IMR-90 (cell line): ENCODE measurements around the gene RSPO4. TPM values are rescaled to one million over a fixed set of nuclear protein-coding genes. Genes with fewer than 3 reads are reported as not detected.

ENCODE experiments used
- ATAC-seq: fragments of 200-7000 bp; cut with Tn5 transposase; 2 replicates; pipeline ENCODE4 v1.9.1; 2020; ENCODE audit warnings: low read depth, mild to moderate bottlenecking, moderate library complexity
- BruUV-seq: library from RNA; stranded (reverse); fragments of 400-500 nt; replicated peaks from 2 replicates; lab custom pipeline; 2021; lab: Mats Ljungman, UMichigan
- CTCF ChIA-PET: fragments of 300-600 bp; formaldehyde crosslinking; extraction: SDS; loops from one replicate; lab custom pipeline; 2021; ENCODE audit warnings: antibody characterized with exemption; lab: Yijun Ruan, JAX
- POLR2A ChIA-PET: fragments of 300-600 bp; sonication (Branson Sonifier 250); formaldehyde crosslinking; loops from one replicate; lab custom pipeline; 2022; ENCODE audit warnings: antibody characterized with exemption; ENCODE audit not compliant: unreplicated experiment; lab: Charles Lee
- DNase-seq: peaks from one replicate; pipeline ENCODE4 v3.0.0; 2013
- H2AFZ ChIP-seq: replicated peaks from 2 replicates; pipeline ENCODE3; 2013; ENCODE audit warnings: low read length, mild to moderate bottlenecking; ENCODE audit not compliant: poor library complexity
- H2AK5ac ChIP-seq: 2 replicates; pipeline ENCODE4 v1.6.1; 2013; ENCODE audit warnings: low read depth, low read length, inconsistent platforms
- H2AK9ac ChIP-seq: replicated peaks from 2 replicates; pipeline ENCODE3; 2013; ENCODE audit warnings: mild to moderate bottlenecking, low read depth, low read length, moderate library complexity; ENCODE audit not compliant: poor library complexity
- H2BK120ac ChIP-seq: 2 replicates; pipeline ENCODE4 v1.6.1; 2013; ENCODE audit warnings: low read depth, low read length, inconsistent platforms
- H2BK15ac ChIP-seq: 3 replicates; pipeline ENCODE4 v1.6.1; 2013; ENCODE audit warnings: low read depth, low read length, inconsistent platforms
- H2BK20ac ChIP-seq: 2 replicates; pipeline ENCODE4 v1.6.1; 2013; ENCODE audit warnings: low read depth, mild to moderate bottlenecking, inconsistent platforms, low read length, moderate library complexity
- H2BK5ac ChIP-seq: 2 replicates; pipeline ENCODE4 v1.6.1; 2013; ENCODE audit warnings: mild to moderate bottlenecking, low read depth, low read length, inconsistent platforms; ENCODE audit not compliant: poor library complexity, severe bottlenecking
- H3K14ac ChIP-seq: replicated peaks from 2 replicates; pipeline ENCODE4 v1.6.1; 2013; ENCODE audit warnings: low read depth, low read length, inconsistent platforms
- H3K18ac ChIP-seq: 2 replicates; pipeline ENCODE4 v1.6.1; 2013; ENCODE audit warnings: low read depth, low read length, control low read depth
- H3K23ac ChIP-seq: 2 replicates; pipeline ENCODE4 v1.6.1; 2013; ENCODE audit warnings: low read depth, low read length, inconsistent platforms
- H3K27ac ChIP-seq: 2 replicates; pipeline ENCODE4 v1.5.1; 2013; ENCODE audit warnings: mild to moderate bottlenecking, control low read depth, low read length; ENCODE audit not compliant: insufficient read depth
- H3K27me3 ChIP-seq: 2 replicates; pipeline ENCODE4 v1.6.1; 2013; ENCODE audit warnings: low read length; ENCODE audit not compliant: control insufficient read depth, insufficient read depth
- H3K36me3 ChIP-seq: 2 replicates; pipeline ENCODE4 v1.6.1; 2013; ENCODE audit warnings: low read length, mixed read lengths; ENCODE audit not compliant: control insufficient read depth, insufficient read depth
- H3K4ac ChIP-seq: 2 replicates; pipeline ENCODE4 v1.6.1; 2013; ENCODE audit warnings: low read depth, low read length, inconsistent platforms
- H3K4me1 ChIP-seq: 2 replicates; pipeline ENCODE4 v1.6.1; 2013; ENCODE audit warnings: low read length, mixed read lengths; ENCODE audit not compliant: control insufficient read depth, insufficient read depth
- H3K4me2 ChIP-seq: 2 replicates; pipeline ENCODE4 v1.6.1; 2013; ENCODE audit warnings: low read depth, mild to moderate bottlenecking, control low read depth, low read length, moderate library complexity
- H3K4me3 ChIP-seq: 2 replicates; pipeline ENCODE4 v1.5.1; 2013; ENCODE audit warnings: low read depth, mild to moderate bottlenecking, control low read depth, low read length, moderate library complexity; ENCODE audit not compliant: insufficient read depth
- H3K56ac ChIP-seq: 2 replicates; pipeline ENCODE4 v1.6.1; 2013; ENCODE audit warnings: low read length, inconsistent platforms; ENCODE audit not compliant: insufficient read depth; ENCODE audit errors: extremely low read depth
- H3K79me1 ChIP-seq, 2 experiments: 2 replicates each; pipeline ENCODE4 v1.6.1; 2013; ENCODE audit warnings: low read length in 2 of 2, inconsistent platforms in 1 of 2, low read depth in 1 of 2
- H3K9ac ChIP-seq: 2 replicates; pipeline ENCODE4 v1.6.1; 2013; ENCODE audit warnings: low read depth, low read length, control low read depth
- H3K9me1 ChIP-seq: 2 replicates; pipeline ENCODE4 v1.6.1; 2013; ENCODE audit warnings: low read length, inconsistent platforms; ENCODE audit not compliant: insufficient read depth
- H3K9me3 ChIP-seq: 2 replicates; pipeline ENCODE4 v1.6.1; 2013; ENCODE audit warnings: low read length; ENCODE audit not compliant: control insufficient read depth, insufficient read depth
- H4K20me1 ChIP-seq: 2 replicates; pipeline ENCODE4 v1.6.1; 2013; ENCODE audit warnings: low read length, inconsistent platforms; ENCODE audit not compliant: insufficient read depth
- H4K5ac ChIP-seq: 2 replicates; pipeline ENCODE4 v1.6.1; 2013; ENCODE audit warnings: mild to moderate bottlenecking, low read depth, low read length, control low read depth
- H4K8ac ChIP-seq, 2 experiments: 2 replicates each; pipeline ENCODE4 v1.6.1; 2013; ENCODE audit warnings: low read depth in 2 of 2, low read length in 2 of 2, control low read depth in 1 of 2, inconsistent platforms in 1 of 2
- H4K91ac ChIP-seq: 2 replicates; pipeline ENCODE4 v1.6.1; 2013; ENCODE audit warnings: low read depth, low read length, inconsistent platforms; ENCODE audit not compliant: insufficient read depth
- BHLHE40 ChIP-seq: fragments of 150-350 bp; IDR thresholded peaks from 2 replicates; pipeline ENCODE4 v1.6.1; 2016; ENCODE audit warnings: mild to moderate bottlenecking, low read depth, low read length
- CEBPB ChIP-seq: IDR thresholded peaks from 2 replicates; pipeline ENCODE4 v1.6.1; 2012; ENCODE audit warnings: low read depth, low read length, improper control_type of control experiment
- CHD1 ChIP-seq: IDR thresholded peaks from 2 replicates; pipeline ENCODE4 v1.6.1; 2012; ENCODE audit warnings: low read depth, low read length, improper control_type of control experiment
- FOS ChIP-seq: fragments of 150-350 bp; IDR thresholded peaks from 2 replicates; pipeline ENCODE4 v1.6.1; 2016; ENCODE audit warnings: low read depth, low read length
- MAFK ChIP-seq: IDR thresholded peaks from 2 replicates; pipeline ENCODE4 v1.6.1; 2012; ENCODE audit warnings: low read depth, low read length, improper control_type of control experiment
- MAZ ChIP-seq: IDR thresholded peaks from 2 replicates; pipeline ENCODE4 v1.6.1; 2012; ENCODE audit warnings: low read depth, mild to moderate bottlenecking, low read length, improper control_type of control experiment, moderate library complexity, borderline replicate concordance
- MXI1 ChIP-seq: IDR thresholded peaks from 2 replicates; pipeline ENCODE4 v1.6.1; 2012; ENCODE audit warnings: low read depth, mild to moderate bottlenecking, low read length, moderate library complexity, borderline replicate concordance
- POLR2A ChIP-seq: IDR thresholded peaks from 2 replicates; pipeline ENCODE4 v1.6.1; 2012; ENCODE audit warnings: mild to moderate bottlenecking, low read depth, low read length
- RAD21 ChIP-seq: IDR thresholded peaks from 2 replicates; pipeline ENCODE4 v1.6.1; 2012; ENCODE audit warnings: low read length, improper control_type of control experiment
- RCOR1 ChIP-seq: IDR thresholded peaks from 2 replicates; pipeline ENCODE4 v1.6.1; 2012; ENCODE audit warnings: mild to moderate bottlenecking, low read length, improper control_type of control experiment; ENCODE audit not compliant: insufficient replicate concordance
- RFX5 ChIP-seq: IDR thresholded peaks from 2 replicates; pipeline ENCODE4 v1.8.0; 2012; ENCODE audit warnings: low read depth, mild to moderate bottlenecking, low read length, moderate library complexity
- SMC3 ChIP-seq: fragments of 150-350 bp; IDR thresholded peaks from 2 replicates; pipeline ENCODE4 v1.6.1; 2016; ENCODE audit warnings: low read depth, mild to moderate bottlenecking, antibody characterized with exemption, low read length, moderate library complexity
- WGBS, 2 experiments: methylation state at CpG; one replicate each; pipeline versions ENCODE4 v1.1.5 to v1.1.7; 2013; ENCODE audit warnings: missing lambda C conversion rate in 2 of 2; ENCODE audit not compliant: insufficient read length in 1 of 2; ENCODE audit errors: extremely low coverage in 2 of 2; 5-methylcytosine and 5-hydroxymethylcytosine counted together
- dilution Hi-C: fragments of 300-500 bp; cut with HindIII; formaldehyde crosslinking; loops from one replicate; pipeline ENCODE4 v1.14.3; 2018; ENCODE audit warnings: low sequenced_read_pairs; ENCODE audit not compliant: unreplicated experiment
- in situ Hi-C: fragments of 300-500 bp; cut with MboI; formaldehyde crosslinking; loops from 3 replicates; pipeline ENCODE4 v1.14.3; 2019; ENCODE audit warnings: low sequenced_read_pairs, inconsistent platforms, mixed read lengths
- intact Hi-C: fragments of 100-400 bp; cut with micrococcal nuclease; formaldehyde crosslinking; loops from 2 replicates; pipeline ENCODE4 v1.10.0; 2022
- polyA plus RNA-seq, 3 experiments: library from polyadenylated mRNA; depleted of rRNA; stranded (reverse); fragments of >200 nt; gene quantifications; 2 replicates each; pipeline ENCODE4 v1.2.3, GENCODE V29; 2012; ENCODE audit warnings: low replicate concordance in 1 of 3
- total RNA-seq: library from RNA; depleted of rRNA; stranded (reverse); fragments of >200 nt; gene quantifications from 2 replicates; pipeline ENCODE4 v1.2.3, GENCODE V29; 2012
- TF ChIP-seq, protein P1 (sequence below): fragments of 150-350 bp; IDR thresholded peaks from 2 replicates; pipeline ENCODE4 v1.6.1; 2016; ENCODE audit warnings: low read depth, mild to moderate bottlenecking, low read length, moderate library complexity, borderline replicate concordance

Gene RSPO4
- total and polyA plus RNA-seq, 2 of the 4 experiments (the other 2 are of a cell fraction): not detected

DNA sequence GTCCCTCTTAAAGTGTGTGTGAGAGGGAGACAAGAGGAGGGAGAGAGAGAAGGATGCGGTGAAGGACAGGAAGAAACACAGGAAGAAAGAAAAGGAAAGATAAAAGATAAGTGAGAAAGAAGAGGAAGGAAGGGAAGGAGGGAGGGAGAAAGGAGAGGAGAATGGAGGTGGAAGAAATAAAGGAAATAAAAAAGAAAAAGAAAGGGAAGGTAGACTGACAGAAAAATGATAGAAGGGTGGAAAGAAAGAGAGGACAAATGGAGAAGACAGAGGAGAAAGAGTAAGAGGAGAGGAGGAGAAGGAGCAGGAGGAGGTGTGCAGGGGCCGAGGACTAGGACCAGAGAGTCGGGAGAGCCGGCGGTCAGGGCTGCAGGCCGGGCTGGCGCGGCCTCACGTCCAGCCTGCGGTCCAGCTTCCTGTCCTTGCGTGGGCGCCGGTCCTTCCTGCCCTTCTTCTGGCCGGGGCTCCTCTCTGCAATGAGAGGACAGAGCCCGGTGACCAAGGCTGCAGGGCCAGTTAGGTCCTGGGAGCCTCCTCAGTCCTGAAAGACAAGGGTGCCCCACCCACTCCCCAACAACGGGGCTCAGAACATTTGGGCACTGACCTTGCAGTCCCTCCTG, 42.0 kb downstream of the RSPO4 start:
- Histone ChIP-seq H3K4ac (no peak overlapping the region), H3K4me2 (no peak overlapping the region), H4K8ac (no peak overlapping the region), H4K91ac (no peak overlapping the region), H2BK5ac (no peak overlapping the region), H3K4me1 (no peaks in the 10 kb centered on the region), H3K9ac (no peak overlapping the region), H2BK120ac (no peak overlapping the region), H3K56ac (no peak overlapping the region), H2BK20ac (no peak overlapping the region), H3K4me3 (no peak overlapping the region), H3K27me3 (peaks cover 8% of the 10 kb centered on the region), H3K36me3 (no peaks in the 10 kb centered on the region), H3K9me1 (no peaks in the 10 kb centered on the region), H3K27ac (no peak overlapping the region), H4K5ac (no peak overlapping the region), H3K79me1 (no peaks in the 10 kb centered on the region), H3K14ac (no peak overlapping the region), H3K18ac (no peak overlapping the region), H3K23ac (no peak overlapping the region), H3K9me3 (no peaks in the 10 kb centered on the region), H2BK15ac (no peak overlapping the region), H2AFZ (no peak overlapping the region), H4K20me1 (no peaks in the 10 kb centered on the region), H2AK5ac (no peak overlapping the region), H2AK9ac (no peak overlapping the region)
- in situ Hi-C loops: no loop called here
- BruUV-seq: no TSS peak
- ChIA-PET CTCF (interaction anchor here (1.4 kb wide), 1 partner anchor 144 kb away, joined by 7 read pairs; no protein-coding TSS in a partner anchor), POLR2A (no interaction called here)
- 74% methylated on average over 12 of the region's 16 CpGs; no CpG with 5 or more reads in 1 of the 2 experiments for WGBS, 2 experiments
- intact Hi-C loops: loop anchor here (5.0 kb wide), 2 partner anchors 128 to 252 kb away; partner anchors contain the start of gene FAM110A
- DNase-seq (no peak), ATAC-seq (no peak)
- dilution Hi-C loops: no loop called here
- TF ChIP-seq MXI1 (no peak), RAD21 (no peak), MAFK (no peak), RFX5 (no peak), CHD1 (no peak), FOS (no peak), SMC3 (no peak), BHLHE40 (no peak), RCOR1 (no peak), POLR2A (no peak), CEBPB (no peak), MAZ (no peak)
- TF ChIP-seq, protein P1, sequence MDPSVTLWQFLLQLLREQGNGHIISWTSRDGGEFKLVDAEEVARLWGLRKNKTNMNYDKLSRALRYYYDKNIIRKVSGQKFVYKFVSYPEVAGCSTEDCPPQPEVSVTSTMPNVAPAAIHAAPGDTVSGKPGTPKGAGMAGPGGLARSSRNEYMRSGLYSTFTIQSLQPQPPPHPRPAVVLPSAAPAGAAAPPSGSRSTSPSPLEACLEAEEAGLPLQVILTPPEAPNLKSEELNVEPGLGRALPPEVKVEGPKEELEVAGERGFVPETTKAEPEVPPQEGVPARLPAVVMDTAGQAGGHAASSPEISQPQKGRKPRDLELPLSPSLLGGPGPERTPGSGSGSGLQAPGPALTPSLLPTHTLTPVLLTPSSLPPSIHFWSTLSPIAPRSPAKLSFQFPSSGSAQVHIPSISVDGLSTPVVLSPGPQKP: no peak
